ENCODE results near the gene EIF1AD. TPM values are rescaled to one million over a fixed set of nuclear protein-coding genes. Genes with fewer than 3 reads are reported as not detected.

Gene EIF1AD
- total RNA-seq, 1 experiment from 2014 or later, result 77.0 TPM

- H3K9me2 ChIP-seq (replicated peaks; ENCODE audit: low read length), result no peaks in the 10 kb centered on the region
- no peaks in the 10 kb centered on the region for H3K9me3 ChIP-seq (ENCODE audit: low read length)
- no peaks in the 10 kb centered on the region for H3K79me2 ChIP-seq (ENCODE audit: low read length)
- no peaks in the 10 kb centered on the region for H3K27me3 ChIP-seq (ENCODE audit: low read length)
- no peaks in the 10 kb centered on the region for H3F3A ChIP-seq (ENCODE audit: low read length, unreplicated experiment)
- ATAC-seq (peak; percentile 4), DNase-seq (no peak)
- H4K20me1 ChIP-seq (ENCODE audit: low read length), result no peaks in the 10 kb centered on the region
- peak overlapping the region; percentile 1; the same call in 1 of the 2 replicates for H3K4me2 ChIP-seq (ENCODE audit: low read length)
- no TSS peak for BruUV-seq (replicated peaks)
- H2AFZ ChIP-seq (ENCODE audit: low read length), result peak overlapping the region; percentile 37; the same call in 1 of the 2 replicates
- H3K9ac ChIP-seq (ENCODE audit: low read length), result no peak overlapping the region
- no peaks in the 10 kb centered on the region for H3K36me3 ChIP-seq (ENCODE audit: low read depth, low read length)
- TF ChIP-seq EZH2 (IDR thresholded peaks at IDR 0.05; ENCODE audit: low read length, unreplicated experiment), result no peak
- no peak overlapping the region for H3K4me3 ChIP-seq (ENCODE audit: low read length)
- ChIA-PET CTCF (no interaction called here), POLR2A (ENCODE audit: unreplicated experiment) (no interaction called here)
- intact Hi-C loops (cut with micrococcal nuclease), result no loop called here
- peaks cover 40% of the 10 kb centered on the region for H3K4me1 ChIP-seq (ENCODE audit: insufficient read depth, low read length)
- 0 out of 2 replicates have a peak overlapping the region, but pooled peaks have one; percentile 10 for H3K27ac ChIP-seq (ENCODE audit: low read length)
Observed at GRCh38 chr11:66014804-66015453, 13.0 kb upstream of the EIF1AD start.

GRCh38 chr11:66013762-66014100 is 11.8 kb upstream of the EIF1AD start:
- no peak for TF ChIP-seq EZH2phosphoT487 (IDR thresholded peaks at IDR 0.05; ENCODE audit: borderline replicate concordance, low read length)
- TF ChIP-seq EZH2 (IDR thresholded peaks at IDR 0.05; ENCODE audit: low read length, unreplicated experiment), result no peak
- TF ChIP-seq CTCF (conservative IDR thresholded peaks at IDR 0.05; ENCODE audit: low read depth, low read length), result no peak
- no peaks in the 10 kb centered on the region for H3K9me2 ChIP-seq (replicated peaks; ENCODE audit: low read length)
- no peak overlapping the region for H3K4me3 ChIP-seq (ENCODE audit: low read length)
- no TSS peak for BruUV-seq (replicated peaks)
- ATAC-seq (no peak), DNase-seq (no peak)
- no peaks in the 10 kb centered on the region for H3F3A ChIP-seq (ENCODE audit: low read length, unreplicated experiment)
- H4K20me1 ChIP-seq (ENCODE audit: low read length), result no peaks in the 10 kb centered on the region
- H3K9ac ChIP-seq (ENCODE audit: low read length), result no peak overlapping the region
- peaks cover 42% of the 10 kb centered on the region for H3K4me1 ChIP-seq (ENCODE audit: insufficient read depth, low read length)
- CTCF ChIA-PET, result no interaction called here
- no peaks in the 10 kb centered on the region for H3K9me3 ChIP-seq (ENCODE audit: low read length)
- intact Hi-C loops (cut with micrococcal nuclease), result no loop called here
- no peaks in the 10 kb centered on the region for H3K27me3 ChIP-seq (ENCODE audit: low read length)
- H3K27ac ChIP-seq (ENCODE audit: low read length), result no peak overlapping the region
- H3K36me3 ChIP-seq (ENCODE audit: low read depth, low read length), result no peaks in the 10 kb centered on the region
- H3K79me2 ChIP-seq (ENCODE audit: low read length), result no peaks in the 10 kb centered on the region
- POLR2A ChIA-PET (ENCODE audit: unreplicated experiment), result no interaction called here
- H3K4me2 ChIP-seq (ENCODE audit: low read length), result no peak overlapping the region
- H2AFZ ChIP-seq (ENCODE audit: low read length), result no peak overlapping the region

GRCh38 chr11:66012946-66013761 is 11.2 kb upstream of the EIF1AD start:
- 0 out of 2 replicates have a peak overlapping the region, but pooled peaks have one; percentile 6 for H3K4me3 ChIP-seq (ENCODE audit: low read length)
- no peak overlapping the region for H3K27ac ChIP-seq (ENCODE audit: low read length)
- H3K4me2 ChIP-seq (ENCODE audit: low read length), result peak overlapping the region; percentile 45
- BruUV-seq (replicated peaks), result no TSS peak
- no peaks in the 10 kb centered on the region for H3K79me2 ChIP-seq (ENCODE audit: low read length)
- no peaks in the 10 kb centered on the region for H3F3A ChIP-seq (ENCODE audit: low read length, unreplicated experiment)
- H2AFZ ChIP-seq (ENCODE audit: low read length), result no peak overlapping the region
- peak; percentile 76 for DNase-seq
- intact Hi-C loops (cut with micrococcal nuclease), result no loop called here
- POLR2A ChIA-PET (ENCODE audit: unreplicated experiment), result no interaction called here
- no peak overlapping the region for H3K9ac ChIP-seq (ENCODE audit: low read length)
- CTCF ChIA-PET, result no interaction called here
- H3K27me3 ChIP-seq (ENCODE audit: low read length), result no peaks in the 10 kb centered on the region
- no peaks in the 10 kb centered on the region for H3K9me3 ChIP-seq (ENCODE audit: low read length)
- H3K4me1 ChIP-seq (ENCODE audit: insufficient read depth, low read length), result peaks cover 48% of the 10 kb centered on the region
- H3K9me2 ChIP-seq (replicated peaks; ENCODE audit: low read length), result no peaks in the 10 kb centered on the region
- TF ChIP-seq EZH2phosphoT487 (IDR thresholded peaks at IDR 0.05; ENCODE audit: borderline replicate concordance, low read length) (no peak), EZH2 (IDR thresholded peaks at IDR 0.05; ENCODE audit: low read length, unreplicated experiment) (no peak), CTCF (conservative IDR thresholded peaks at IDR 0.05; ENCODE audit: low read depth, low read length) (no peak)
- ATAC-seq, result peak; percentile 7; the same call in 1 of the 2 replicates
- no peaks in the 10 kb centered on the region for H3K36me3 ChIP-seq (ENCODE audit: low read depth, low read length)
- no peaks in the 10 kb centered on the region for H4K20me1 ChIP-seq (ENCODE audit: low read length)
